HG03196 (cell line): ENCODE results near the gene UNC45B.
"Not testable (repeated sequence)": the region's sequence is repeated elsewhere in the genome, so short reads cannot be mapped to it uniquely, and the experiment has no call there.

Experiments used
- ATAC-seq: cut with Tn5 transposase; IDR thresholded peaks from one replicate; pipeline ENCODE4 v1.9.1; 2021; ENCODE audit not compliant: unreplicated experiment

The UNC45B gene, protein sequence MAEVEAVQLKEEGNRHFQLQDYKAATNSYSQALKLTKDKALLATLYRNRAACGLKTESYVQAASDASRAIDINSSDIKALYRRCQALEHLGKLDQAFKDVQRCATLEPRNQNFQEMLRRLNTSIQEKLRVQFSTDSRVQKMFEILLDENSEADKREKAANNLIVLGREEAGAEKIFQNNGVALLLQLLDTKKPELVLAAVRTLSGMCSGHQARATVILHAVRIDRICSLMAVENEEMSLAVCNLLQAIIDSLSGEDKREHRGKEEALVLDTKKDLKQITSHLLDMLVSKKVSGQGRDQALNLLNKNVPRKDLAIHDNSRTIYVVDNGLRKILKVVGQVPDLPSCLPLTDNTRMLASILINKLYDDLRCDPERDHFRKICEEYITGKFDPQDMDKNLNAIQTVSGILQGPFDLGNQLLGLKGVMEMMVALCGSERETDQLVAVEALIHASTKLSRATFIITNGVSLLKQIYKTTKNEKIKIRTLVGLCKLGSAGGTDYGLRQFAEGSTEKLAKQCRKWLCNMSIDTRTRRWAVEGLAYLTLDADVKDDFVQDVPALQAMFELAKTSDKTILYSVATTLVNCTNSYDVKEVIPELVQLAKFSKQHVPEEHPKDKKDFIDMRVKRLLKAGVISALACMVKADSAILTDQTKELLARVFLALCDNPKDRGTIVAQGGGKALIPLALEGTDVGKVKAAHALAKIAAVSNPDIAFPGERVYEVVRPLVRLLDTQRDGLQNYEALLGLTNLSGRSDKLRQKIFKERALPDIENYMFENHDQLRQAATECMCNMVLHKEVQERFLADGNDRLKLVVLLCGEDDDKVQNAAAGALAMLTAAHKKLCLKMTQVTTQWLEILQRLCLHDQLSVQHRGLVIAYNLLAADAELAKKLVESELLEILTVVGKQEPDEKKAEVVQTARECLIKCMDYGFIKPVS

GRCh38 chr17:35147375-35147905 lies at the start of gene UNC45B:
TSS of gene UNC45B (plus strand) at chr17:35147817. CDS start at chr17:35148264, 447 bp downstream.
- no peak for ATAC-seq

DNA sequence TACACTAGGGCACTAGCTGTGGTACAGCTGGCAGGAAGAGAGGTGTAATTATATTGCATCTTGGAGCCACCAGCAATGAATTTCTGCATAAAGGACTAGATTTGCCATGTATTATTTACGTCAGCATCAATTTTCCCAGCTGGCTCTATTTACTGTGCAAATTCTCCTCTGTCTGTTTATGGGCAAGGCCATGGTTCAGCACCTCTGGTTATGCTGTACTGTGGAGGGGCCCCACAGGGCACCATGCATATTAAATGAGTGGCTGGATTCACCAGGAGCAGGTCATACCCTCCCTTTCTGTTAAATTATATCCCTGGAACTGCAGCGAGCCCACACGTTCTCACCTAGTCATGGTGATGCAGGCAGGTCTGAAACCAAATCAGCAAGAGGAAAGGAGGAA lies 47.7 kb upstream of the UNC45B start:
- ATAC-seq, result no peak

GRCh38 chr17:35101036-35101435 lies 46.6 kb upstream of the UNC45B start:
- ATAC-seq, result no peak

GRCh38 chr17:35101725-35102124 lies 45.9 kb upstream of the UNC45B start:
- ATAC-seq, result no peak

DNA sequence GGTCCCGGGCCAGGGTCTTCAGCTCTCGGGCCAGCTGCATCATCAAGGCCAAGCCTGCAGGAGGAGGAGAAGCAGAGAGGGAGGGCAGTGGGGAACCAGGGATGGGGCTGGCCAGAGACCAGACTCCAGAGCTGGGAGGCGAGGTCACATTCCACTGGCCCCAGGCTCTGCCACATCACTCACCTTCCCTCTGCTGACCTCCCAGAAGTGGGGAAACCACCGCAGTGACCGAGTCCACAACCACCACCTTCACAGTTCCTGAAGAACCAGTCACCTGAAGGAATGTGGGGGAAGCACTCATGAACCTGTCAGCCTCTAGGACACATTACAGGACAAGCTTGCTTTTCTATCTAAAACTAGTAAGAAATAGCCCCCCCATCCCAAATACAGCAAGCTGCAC lies 44.3 kb upstream of the UNC45B start:
- ATAC-seq, result no peak

GRCh38 chr17:35104844-35105450 lies 42.7 kb upstream of the UNC45B start:
- ATAC-seq, result no peak

DNA sequence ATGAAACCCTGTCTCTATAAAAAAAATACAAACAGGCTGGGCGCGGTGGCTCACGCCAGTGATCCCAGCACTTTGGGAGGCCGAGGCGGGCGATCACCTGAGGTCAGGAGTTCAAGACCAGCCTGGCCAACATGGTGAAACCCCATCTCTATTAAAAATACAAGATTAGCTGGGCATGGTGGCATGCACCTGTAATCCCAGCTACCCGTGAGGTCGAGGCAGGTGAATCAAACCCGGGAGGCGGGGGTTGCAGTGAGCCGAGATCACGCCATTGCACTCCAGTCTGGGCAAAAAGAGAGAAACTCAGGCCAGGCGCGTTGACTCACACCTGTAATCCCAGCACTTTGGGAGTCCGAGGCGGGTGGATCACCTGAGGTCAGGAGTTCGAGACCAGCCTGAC lies 36.8 kb upstream of the UNC45B start:
- ATAC-seq, result not testable (repeated sequence)

- no peak for ATAC-seq
Observed at GRCh38 chr17:35116845-35117244, 30.8 kb upstream of the UNC45B start.

- no peak for ATAC-seq
Observed at GRCh38 chr17:35117984-35118383, 29.6 kb upstream of the UNC45B start.

- ATAC-seq, result peak; percentile 76
Observed at GRCh38 chr17:35119370-35120165, 28.0 kb upstream of the UNC45B start, which contains the start of gene RAD51D. TSS of gene RAD51D (minus strand) at chr17:35119860. CDS start at chr17:35119613, 247 bp downstream.

- no peak for ATAC-seq
Observed at GRCh38 chr17:35121315-35121714, 26.3 kb upstream of the UNC45B start, which contains the start of gene FNDC8. TSS of gene FNDC8 (plus strand) at chr17:35121615. CDS start at chr17:35121694, 79 bp downstream.

DNA sequence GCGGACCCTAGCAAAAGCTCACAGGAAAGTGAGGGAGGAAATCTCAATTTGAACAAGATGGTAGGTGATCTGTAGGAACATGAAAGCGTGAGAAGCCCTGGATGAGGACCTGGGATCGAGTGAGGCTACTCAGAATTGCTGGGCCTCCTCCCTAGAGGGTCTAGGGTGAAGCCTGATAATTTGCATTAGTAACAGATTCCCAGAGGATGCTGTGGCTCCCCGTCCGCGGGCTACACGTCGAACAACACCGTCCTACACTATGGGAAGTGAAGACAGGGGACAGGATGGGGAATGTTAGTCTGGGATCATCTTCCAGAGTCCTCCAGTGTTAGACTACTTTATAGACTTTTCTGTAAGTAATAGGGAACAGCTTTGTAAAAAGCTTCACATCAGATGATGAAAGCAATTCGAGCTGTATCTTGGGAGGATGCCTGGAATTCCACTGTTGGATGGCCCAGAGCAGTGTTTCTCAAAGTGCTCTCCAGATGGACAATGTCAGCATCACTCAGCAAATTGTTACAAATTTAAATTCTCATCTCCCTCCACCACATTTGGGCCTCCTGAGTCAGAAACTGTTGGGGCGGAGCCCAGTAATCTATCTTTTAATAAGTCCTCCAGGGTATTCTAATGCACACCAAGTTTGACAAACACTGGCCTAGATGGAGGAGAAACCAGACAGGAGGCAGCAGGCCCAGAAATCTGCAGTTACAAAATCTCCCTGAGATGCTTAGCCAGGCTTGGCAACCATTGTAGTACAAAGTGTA lies 19.7 kb upstream of the UNC45B start:
- ATAC-seq, result no peak

DNA sequence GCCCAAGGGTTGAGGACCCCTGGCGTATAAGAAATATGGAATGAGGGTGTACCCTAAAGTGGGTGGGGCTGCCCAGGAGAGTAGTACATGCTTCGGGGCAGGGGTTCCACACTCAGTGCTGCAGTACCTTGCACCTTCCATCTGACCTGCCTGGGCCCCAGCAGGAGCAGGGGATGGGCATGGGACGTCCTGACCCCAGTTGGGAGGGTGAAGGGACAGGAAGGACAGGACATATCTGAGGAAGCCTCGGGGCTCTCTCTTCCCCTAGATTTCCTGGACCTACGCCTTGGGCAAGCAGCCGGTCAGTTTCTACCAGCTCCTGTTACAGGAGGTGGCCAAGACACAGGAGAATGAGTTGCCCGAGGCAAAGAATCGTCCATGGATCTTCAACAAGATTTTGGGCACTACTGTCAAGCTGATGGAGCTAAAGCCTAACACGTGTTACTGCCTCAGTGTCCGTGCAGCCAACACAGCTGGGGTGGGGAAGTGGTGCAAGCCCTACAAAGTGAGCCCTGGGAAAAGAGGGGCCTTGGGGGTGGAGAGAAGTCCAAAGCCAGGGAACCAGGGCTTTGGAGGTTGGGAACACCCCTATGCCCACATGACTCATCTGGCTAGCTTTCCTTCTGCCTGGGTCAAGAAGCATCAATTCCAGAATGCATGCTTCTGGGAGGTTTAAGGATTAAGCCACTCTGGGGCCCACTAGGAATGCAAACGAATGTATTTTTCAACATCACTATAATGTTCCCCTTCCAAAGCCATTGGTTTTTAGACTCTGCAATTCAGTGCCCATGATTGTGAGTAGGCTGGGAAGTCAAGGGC lies 18.3 kb upstream of the UNC45B start:
- ATAC-seq, result no peak

DNA sequence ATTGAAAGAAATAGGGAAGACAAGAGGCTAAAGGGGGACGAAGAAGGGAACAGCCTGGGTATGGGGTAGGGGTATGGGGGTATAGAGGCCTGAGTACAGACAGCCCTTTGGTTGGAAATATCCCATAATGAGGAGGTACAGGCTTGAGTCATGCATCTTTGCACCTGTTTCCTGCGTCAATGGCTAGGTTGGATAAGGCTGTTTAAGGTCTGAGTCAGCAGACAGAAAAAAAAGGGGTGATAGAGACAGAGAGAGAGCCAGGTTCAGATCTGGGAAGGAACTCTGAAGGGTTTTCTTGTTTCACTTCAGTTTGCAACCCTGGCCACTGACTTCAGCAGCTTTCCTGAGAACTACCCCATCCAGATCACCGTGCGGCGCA lies 17.7 kb upstream of the UNC45B start:
- no peak for ATAC-seq

- ATAC-seq, result no peak
Observed at GRCh38 chr17:35130392-35130791, 17.2 kb upstream of the UNC45B start.

GRCh38 chr17:35132099-35132498 lies 15.5 kb upstream of the UNC45B start:
- ATAC-seq, result no peak

DNA sequence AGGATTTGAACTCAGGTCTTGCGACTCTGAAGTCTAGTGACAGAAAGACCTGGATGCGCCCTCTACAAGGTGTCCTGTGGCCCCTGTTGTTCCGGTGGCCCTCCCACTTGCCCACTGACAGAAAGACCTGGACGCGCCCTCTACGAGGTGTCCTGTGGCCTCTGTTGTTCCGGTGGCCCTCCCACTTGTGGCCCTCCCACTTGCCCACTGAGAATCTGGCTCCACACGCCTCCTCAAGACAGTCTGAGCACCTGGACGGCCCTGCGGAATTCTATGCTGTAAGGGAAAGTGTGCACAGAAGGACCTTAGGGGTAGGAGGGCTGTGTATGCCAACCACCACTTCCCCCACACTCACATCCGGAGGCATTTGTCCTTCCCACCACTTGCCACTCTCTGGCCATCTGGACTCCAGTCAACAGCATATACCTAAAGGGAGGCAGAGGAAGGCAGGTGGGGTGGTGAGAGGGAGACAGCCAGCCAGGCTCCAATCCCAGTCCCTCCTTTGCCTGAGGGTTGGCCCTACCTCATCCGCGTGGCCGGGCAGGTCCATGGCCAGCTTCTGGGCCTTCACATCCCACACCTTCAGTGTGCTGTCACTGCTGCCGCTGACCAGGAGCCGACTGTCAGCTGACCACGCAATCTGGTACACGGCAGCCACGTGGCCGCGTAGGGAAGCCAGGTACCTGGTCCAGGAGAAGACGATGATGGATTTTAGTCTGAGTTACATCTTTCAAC lies 14.6 kb upstream of the UNC45B start:
- ATAC-seq, result no peak

- ATAC-seq, result no peak
Observed at GRCh38 chr17:35135322-35135721, 12.3 kb upstream of the UNC45B start.
